Non-pigmented ciliary epithelial cell (primary cell): ENCODE measurements around the gene PITPNC1.
A peak's percentile ranks its signal among the peaks of the same experiment; 100 is the strongest.
"Not testable (repeated sequence)": the region's sequence is repeated elsewhere in the genome, so short reads cannot be mapped to it uniquely, and the experiment has no call there.

ENCODE experiments used
- DNase-seq: peaks from one replicate; pipeline ENCODE4 v3.0.0-alpha.2; 2010; ENCODE audit warnings: low read depth

The PITPNC1 gene

DNA sequence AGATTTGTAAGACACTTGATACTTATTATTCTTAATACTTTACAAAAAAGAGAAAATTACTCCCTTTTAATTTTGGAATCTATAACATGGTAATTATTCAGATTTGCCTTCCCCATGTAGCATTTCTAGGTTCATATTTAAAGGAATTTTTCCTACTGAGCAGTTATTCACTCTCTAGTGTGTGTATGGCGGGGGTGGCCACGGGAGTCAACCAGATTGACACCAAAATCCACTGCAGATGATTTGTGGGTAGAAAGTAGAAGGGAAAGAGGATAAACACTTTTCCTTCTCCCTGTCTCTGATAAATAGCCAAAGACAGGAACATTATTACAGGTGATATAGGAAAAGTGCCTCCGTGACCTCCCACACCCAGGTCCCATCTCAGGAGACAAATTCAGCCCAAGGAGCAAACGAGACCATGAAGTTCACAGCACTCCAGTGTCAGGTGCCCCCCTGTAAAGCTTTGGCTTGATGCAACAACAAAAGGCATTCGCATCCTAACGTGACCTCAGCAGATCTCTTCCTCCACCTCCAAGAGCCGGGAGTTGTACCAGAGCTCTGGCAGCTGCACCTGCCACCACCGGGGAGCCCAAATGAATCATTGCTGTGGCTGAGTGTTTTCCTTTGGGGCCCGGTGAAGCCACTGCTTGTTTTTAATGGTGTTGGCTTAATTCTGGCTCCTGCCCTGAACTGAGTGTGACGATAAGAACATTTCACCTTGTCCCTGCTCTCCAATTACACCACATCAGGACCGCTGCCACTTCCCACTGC, 248.0 kb downstream of the PITPNC1 start:
- no peak for DNase-seq

- DNase-seq, result no peak
These were observed 248.9 kb downstream of the PITPNC1 start for GRCh38 chr17:67625971-67626370.

- DNase-seq, result no peak
These were observed 251.5 kb downstream of the PITPNC1 start for GRCh38 chr17:67628580-67629013.

DNA sequence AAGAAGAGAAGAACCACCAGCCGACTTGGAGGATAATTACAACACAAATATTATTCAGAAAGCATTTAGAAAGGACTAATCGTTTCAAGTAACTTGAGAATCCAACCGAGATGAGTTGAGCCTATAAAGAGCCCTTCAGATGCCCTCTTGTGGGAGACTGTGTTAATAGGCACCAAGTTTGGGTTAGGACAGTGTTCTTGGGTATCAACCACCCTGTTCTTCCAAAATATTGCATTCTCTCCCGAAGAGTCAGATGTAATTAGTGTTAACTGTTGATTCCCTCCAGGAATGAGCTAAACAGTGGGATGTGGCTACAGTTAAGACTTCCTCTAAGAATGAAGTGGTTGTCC, 252.9 kb downstream of the PITPNC1 start:
- DNase-seq, result peak; percentile 15

- not testable (repeated sequence) for DNase-seq
These were observed 253.8 kb downstream of the PITPNC1 start for GRCh38 chr17:67630836-67631235.

DNA sequence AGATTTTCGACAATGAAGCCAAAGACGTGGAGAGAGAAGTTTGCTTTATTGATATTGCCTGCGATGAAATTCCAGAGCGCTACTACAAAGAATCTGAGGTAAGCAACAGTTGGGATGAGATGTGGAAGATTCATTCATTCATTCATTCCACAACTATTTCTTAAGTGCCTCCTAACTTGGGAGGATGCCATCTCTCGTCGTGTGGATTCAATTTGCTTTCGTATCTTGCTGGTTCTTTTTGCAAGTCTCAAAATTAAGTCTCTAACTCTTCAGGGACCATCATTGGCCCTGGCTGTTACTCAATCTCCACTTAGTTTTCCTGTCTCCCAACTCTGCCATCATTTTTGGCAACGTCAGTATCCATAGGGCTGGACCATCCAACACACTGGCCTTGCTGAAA, 255.1 kb downstream of the PITPNC1 start:
- DNase-seq, result no peak

- no peak for DNase-seq
These were observed 256.7 kb downstream of the PITPNC1 start for GRCh38 chr17:67633751-67634211.

- DNase-seq, result no peak
These were observed 258.6 kb downstream of the PITPNC1 start for GRCh38 chr17:67635681-67636080.

DNA sequence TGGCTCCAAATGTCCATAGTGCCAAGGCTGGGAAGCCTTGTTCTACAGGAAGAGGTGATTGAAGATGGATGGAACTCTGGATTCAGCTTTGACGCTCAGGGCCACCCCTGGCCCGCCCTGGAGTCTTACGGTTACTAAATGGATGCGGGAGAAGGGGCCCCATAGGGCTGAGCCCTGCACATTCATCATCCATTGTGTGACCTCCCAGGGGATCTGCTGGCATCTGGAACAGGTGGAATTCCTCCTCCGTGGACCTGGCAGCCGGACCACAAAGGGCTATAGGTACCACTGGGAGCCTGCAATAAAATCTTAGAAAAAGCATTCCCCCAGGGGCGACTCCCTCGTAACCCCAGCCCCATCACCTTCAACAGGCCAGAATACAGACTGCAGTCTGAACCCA, 259.2 kb downstream of the PITPNC1 start:
- DNase-seq, result no peak

DNA sequence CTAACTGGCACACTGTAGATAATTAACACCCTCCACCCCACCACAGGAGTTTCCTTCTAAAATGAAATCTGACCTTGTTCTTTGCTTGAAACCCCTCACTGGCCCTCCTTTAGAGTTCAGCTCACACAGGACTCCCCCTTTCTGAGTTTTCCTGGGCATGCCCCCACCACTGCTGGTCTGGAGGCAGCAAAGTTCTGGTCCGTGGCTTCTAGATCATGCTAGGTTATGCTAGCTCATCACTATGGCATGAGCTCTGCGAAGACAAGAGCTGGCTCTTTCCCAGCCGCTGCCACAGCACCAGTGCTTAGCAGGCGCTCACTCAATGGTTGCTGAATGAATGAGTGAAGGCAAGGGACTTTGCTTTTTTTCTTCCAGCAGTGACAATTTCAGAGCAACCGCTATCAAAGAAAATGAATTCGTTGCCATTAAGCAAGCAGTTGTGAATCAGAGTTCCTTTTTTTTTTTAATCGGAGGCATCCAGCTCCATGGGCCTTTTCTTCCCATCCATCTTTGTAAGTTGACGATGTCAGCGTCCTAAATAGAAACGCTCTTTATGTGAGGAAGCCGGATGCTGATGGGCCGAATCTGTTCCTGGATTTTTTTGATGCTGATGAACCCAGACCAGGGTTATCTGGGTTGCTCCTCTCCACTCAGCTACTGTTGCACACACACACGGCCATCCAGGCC, 259.9 kb downstream of the PITPNC1 start:
- peak; percentile 1 for DNase-seq

- DNase-seq, result no peak
These were observed 261.0 kb downstream of the PITPNC1 start for GRCh38 chr17:67637901-67638641.

DNA sequence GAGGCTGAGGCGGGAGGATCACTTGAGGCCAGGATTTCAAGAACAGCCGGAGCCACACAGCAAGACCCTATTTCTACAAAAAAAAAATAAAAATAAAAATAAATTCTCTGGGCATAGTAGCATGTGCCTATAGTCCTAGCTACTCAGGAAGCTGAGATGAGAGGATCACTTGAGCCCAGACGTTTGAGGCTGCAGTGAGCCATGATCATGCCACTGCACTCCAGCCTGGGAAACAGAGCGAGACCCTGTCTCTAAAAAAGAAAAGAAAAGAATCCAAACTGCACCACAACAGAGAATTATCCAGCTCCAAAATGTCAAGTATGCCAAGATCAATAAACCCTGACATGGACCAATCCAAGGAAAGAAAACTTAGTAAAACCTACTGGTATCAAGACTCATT, 261.8 kb downstream of the PITPNC1 start:
- DNase-seq, result no peak

GRCh38 chr17:67639555-67639954, 262.5 kb downstream of the PITPNC1 start:
- no peak for DNase-seq

- DNase-seq, result no peak
These were observed 262.9 kb downstream of the PITPNC1 start for GRCh38 chr17:67639979-67640378.

DNA sequence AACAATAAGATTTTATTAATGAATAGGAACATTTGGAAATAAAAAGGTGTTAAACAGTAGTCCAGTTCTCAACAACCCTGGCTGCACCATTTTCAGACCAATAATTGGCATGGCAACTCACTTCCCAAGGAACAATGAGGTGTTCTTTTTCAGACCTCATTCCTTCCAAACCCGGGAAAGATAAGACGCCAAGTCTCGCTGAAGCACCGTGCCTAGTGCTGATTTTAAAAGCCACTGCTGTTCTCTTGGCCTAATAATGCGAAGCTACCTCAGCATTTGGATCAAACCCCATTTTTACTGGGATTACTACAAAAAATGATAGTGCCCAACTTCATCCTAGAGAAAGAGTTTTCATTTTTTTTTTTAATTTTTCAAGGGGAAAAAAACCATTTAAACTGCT, 265.4 kb downstream of the PITPNC1 start:
- no peak for DNase-seq

- no peak for DNase-seq
These were observed 267.0 kb downstream of the PITPNC1 start for GRCh38 chr17:67644061-67644460.

GRCh38 chr17:67645195-67645594, 268.1 kb downstream of the PITPNC1 start:
- DNase-seq, result not testable (repeated sequence)

DNA sequence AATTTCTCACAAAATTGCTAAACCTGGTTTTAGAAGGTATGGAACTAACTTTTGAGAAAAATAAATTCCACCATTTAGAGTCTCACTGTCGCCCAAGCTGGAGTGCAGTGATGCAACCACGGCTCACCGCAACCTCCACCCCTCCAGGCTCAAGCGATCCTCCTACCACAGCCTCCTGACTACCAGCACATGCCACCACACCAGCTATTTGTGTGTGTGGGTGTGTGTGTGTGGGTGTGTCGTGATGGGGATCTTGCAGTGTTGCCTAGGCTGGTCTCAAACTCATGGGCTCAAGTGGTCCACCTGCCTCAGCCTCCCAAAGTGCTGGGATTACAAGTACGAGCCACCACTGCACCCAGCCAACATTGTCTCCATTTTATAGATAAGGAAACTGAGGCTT, 269.4 kb downstream of the PITPNC1 start:
- no peak for DNase-seq

GRCh38 chr17:67647482-67647881, 270.4 kb downstream of the PITPNC1 start:
- DNase-seq, result no peak

DNA sequence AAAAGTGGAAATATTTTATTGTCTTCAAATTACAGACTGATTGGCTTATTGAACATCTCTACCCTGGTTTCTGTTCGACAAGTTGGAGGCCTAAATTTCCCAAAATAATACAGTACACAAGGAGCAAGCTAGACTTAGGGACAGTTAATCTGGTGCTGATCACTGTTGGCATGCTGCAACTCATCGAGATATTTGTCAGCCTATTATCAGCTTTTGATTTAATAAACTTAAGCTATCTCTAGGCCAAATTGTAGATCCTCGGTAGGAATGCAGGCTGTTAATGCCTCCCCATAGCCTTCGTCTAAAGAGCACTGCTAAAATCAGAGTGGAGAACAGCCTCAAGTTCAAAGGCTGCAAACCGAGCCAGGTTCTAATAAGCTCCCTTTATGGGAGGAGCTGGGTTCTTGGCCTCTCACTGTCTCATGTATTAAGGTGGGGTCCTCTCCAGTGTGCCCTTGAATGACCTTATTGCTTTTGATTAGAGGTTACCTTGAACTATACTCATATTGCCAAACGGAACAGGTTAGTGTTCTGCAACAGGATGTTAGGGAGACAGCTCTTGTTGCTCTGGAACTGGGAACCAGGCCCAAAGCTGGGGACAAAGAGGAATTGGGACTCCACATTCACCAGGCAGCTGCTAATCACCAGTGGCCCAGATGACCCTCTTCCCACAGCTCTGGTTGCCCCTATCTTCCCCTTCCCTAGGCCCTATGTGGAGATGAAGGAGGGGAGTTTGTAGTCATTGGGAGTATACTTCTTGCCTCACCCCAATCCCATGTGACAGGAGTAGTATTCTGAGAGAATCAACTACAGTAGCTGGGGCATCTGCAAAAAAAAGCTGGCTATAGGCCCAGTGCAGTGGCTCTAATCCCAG, 271.2 kb downstream of the PITPNC1 start:
- DNase-seq, result no peak

GRCh38 chr17:67648906-67649295, 271.8 kb downstream of the PITPNC1 start:
- not testable (repeated sequence) for DNase-seq

- no peak for DNase-seq
These were observed 272.8 kb downstream of the PITPNC1 start for GRCh38 chr17:67649891-67650290.
